NCI-H2196 treated with DMSO at 0.1 percent for 48 hours (cell line): ENCODE data around the gene ARF1.

Experiments
- DNase-seq: peaks from one replicate; lab custom pipeline; 2025; ENCODE audit not compliant: unreplicated experiment; lab: John Stamatoyannopoulos, UW

ARF1 gene

DNA sequence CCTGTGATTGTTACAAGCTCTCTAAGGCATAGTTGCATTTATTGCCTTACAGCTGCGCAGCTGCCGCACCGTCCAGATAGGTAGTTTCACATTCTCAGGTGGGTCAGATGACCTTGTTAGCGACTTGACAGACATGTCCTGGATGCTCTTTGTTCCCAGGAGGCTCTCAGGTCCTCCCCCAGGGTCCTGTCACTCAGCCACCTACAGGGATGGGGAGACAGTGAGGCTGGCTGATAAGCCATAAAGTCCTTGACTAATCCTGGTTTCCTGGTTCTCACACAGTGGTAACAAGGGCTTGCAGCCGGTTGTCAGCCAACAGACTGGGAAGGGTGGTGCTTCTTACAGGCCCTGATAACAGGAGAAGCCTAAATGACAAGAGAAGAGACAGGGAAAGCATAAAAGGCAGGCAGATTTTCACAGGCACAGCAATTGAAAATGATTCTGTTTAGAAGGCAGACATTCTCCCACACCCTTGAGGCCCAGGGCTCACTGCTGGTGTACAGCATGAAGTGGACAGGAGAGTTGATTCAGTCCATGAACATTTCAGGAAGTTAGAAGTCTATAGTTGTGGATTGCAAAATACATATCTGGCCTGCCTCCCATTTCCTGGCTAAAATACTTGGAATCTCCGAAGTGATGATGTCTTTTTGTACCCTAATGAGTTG lies 2.9 kb downstream of the ARF1 start:
- no peak for DNase-seq

- no peak for DNase-seq
These were observed 5.3 kb downstream of the ARF1 start for GRCh38 chr1:228087771-228088251.

DNA sequence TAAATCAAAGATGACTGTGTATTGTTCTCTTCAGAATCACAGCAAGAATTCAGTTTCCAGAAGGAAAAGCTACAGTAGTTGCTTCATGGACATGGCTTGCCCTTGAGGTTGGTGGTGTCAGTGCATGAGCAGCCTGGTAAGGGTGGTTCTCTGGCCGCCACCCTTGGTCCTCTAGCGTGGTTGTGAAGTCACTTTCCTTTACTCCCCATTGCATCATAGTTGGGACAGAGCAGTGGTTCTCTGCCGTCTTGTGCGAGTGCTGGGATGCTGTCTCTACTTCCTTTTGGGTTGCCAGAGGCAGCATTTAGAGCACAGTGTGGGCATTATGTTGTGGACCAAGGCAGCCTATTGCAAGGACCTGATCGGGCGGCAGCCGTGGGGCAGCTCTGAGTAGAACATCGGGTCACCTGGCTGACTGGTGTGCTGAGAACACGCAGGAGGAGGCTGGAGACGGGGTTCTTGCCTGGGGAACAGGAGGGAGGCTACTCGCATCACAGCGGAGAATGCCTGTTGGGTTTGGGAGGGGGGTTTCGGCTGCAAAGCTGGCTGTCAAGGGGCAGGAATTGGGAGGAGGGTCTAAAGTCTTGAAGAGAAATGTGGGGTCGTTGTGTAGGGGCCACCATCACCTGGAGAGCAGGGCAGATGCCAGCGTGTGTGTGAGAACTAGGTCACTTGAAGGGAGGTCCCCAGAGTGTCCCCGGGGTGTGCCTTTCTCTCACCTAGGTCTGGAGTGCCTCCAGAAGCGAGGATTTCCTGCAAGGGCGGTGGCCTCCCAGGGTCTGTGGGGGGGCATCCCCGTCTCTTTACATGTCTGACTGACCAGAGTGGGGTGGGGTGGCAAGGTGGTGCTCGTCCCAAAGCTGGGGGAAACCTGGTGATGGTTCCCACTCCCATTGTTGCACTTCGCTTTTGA lies 6.3 kb downstream of the ARF1 start:
- no peak for DNase-seq

GRCh38 chr1:228089519-228090380 lies 7.2 kb downstream of the ARF1 start:
- DNase-seq = no peak

- no peak for DNase-seq
These were observed 8.1 kb downstream of the ARF1 start for GRCh38 chr1:228090613-228091081.

- no peak for DNase-seq
These were observed 8.6 kb downstream of the ARF1 start for GRCh38 chr1:228091084-228091483.

DNA sequence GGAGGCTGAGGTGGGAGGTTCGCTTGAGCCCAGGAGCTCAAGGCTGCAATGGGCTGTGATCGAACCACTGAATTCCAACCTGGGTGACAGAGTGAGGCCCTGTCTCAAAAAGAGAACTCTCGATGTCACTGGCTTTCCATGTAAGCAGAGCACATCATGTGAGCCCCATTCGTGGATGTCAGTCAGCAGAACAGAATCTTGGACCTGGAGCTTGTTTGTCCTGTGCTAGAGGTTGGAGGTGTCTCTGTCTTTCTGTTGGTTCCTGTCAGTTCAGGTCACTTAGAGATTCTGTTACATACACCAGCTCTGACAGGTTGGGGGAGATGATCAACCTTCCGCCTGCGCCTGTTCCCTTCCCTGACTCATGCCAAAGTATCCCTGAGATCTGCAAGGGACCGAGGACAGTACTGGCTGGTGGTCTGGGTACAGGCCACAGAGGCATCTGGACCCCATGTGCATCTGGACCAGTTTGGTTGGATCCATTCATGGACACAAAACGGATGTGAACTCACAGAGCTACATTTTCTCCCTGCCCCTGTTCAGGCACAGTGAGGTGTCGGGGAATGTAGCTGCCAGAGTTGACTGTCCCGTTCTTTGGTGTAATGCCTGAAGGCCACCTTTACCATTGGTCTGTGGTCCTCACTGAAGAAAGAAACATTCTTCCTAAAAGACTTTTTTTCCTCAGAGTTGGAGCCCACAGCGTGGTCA lies 10.0 kb downstream of the ARF1 start:
- no peak for DNase-seq

DNA sequence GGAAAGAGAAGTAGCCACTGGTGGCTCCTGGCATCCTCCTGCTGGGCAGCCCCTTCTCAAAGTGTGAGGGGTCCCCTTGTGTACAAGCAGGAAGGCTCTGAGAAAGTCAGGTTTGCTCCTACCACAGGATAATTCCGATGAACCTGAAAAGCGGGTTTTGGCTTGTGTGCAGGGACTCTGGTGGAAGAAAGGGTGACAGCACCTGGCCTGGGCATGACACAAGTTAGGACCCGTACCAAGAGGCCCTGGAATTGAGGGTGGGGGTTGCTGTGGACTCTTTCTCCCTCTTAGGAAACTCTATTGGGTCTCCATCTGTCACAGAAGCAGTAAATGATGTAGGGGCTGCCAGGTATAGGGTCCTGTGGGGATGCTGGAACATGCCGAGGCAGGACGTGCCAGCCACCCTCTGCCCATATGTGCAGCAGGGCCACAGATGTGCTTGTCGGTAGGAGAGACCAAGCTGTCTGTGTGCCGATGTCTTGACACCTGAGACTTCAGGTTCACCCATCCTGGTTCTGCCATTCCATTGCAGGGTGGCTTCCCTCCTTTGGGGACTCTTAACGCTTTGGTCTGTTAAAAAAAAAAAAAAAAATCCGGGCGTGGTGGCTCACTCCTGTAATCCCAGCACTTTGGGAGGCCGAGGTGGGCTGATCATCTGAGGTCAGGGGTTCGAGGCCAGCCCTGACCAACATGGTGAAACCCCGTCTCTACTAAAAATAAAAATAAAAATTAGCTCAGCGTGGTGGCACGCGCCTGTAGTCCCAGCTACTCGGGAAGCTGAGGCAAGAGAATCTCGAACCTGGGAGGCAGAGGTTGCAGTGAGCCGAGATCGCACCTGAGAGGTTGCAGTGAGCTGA lies 10.8 kb downstream of the ARF1 start:
- DNase-seq = no peak

DNA sequence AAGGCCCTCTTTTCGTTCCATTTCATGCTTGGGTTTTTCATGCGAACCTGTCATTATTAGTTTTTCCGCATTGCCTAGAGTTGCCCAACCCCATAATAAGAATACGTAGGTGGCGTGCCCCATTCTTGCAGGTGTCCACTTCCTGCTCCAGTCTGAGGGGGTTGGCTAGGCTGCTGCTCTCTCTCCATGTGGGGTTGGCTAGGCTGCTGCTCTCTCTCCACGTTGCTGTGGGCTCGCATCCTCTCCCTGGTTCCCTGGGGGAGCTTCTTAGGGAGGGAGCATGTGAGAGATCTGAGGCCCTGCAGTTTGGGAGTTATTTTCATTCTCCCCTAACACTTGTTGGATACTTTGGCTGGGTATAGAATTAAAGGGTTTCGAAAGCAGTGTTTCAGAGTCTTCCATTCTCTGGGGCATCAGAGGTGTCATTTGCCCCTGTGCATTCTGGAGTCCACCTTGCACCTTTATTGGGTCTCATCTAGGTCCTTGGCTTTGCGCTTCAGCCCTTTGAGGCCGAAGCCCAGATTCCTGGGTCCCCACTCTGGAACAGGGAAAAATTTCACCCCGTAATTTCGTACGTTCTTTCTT lies 12.0 kb downstream of the ARF1 start:
- DNase-seq = no peak

DNA sequence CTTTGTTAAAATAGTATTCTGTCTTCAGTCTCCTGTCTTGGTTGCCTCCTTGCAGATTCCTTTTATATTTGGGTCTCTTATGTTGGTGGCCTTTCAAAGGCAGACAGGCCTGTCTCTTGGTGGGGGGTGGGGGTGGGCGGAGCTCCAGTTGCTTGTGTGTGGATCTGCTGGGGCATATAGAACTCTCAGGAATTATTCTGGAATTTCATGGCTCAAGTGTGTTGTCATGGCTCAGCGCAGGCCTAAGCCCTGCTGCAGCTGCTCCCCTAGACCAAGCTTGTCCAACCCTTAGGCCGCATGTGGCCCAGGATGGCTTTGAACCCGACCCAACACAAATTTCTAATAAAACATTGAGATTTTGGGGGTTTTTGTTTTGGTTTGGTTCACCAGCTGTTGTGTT lies 12.7 kb downstream of the ARF1 start:
- DNase-seq = no peak

GRCh38 chr1:228095938-228096337 lies 13.4 kb downstream of the ARF1 start:
- DNase-seq = no peak

- no peak for DNase-seq
These were observed 14.2 kb downstream of the ARF1 start for GRCh38 chr1:228096416-228097332.

DNA sequence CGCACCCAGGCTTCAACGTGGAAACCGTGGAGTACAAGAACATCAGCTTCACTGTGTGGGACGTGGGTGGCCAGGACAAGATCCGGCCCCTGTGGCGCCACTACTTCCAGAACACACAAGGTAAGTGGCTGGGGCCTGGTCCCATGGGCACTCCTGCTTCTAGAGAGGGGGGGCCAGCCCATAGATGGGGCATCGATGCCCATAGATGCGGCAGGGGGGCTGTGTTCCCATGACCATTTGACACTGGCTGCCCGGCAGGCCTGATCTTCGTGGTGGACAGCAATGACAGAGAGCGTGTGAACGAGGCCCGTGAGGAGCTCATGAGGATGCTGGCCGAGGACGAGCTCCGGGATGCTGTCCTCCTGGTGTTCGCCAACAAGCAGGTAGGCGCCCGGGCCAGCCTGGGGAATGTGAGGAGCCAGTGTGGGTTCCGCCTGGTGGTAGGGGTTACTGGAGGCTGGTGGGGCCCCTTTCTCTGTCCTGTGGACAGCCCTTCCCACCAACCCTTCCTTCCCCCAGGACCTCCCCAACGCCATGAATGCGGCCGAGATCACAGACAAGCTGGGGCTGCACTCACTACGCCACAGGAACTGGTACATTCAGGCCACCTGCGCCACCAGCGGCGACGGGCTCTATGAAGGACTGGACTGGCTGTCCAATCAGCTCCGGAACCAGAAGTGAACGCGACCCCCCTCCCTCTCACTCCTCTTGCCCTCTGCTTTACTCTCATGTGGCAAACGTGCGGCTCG lies 15.0 kb downstream of the ARF1 start:
- no peak for DNase-seq

DNA sequence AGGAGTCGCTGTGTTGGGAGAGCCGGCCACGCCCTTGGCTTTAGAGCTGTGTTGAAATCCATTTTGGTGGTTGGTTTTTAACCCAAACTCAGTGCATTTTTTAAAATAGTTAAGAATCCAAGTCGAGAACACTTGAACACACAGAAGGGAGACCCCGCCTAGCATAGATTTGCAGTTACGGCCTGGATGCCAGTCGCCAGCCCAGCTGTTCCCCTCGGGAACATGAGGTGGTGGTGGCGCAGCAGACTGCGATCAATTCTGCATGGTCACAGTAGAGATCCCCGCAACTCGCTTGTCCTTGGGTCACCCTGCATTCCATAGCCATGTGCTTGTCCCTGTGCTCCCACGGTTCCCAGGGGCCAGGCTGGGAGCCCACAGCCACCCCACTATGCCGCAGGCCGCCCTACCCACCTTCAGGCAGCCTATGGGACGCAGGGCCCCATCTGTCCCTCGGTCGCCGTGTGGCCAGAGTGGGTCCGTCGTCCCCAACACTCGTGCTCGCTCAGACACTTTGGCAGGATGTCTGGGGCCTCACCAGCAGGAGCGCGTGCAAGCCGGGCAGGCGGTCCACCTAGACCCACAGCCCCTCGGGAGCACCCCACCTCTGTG lies 15.9 kb downstream of the ARF1 start:
- DNase-seq = no peak

DNA sequence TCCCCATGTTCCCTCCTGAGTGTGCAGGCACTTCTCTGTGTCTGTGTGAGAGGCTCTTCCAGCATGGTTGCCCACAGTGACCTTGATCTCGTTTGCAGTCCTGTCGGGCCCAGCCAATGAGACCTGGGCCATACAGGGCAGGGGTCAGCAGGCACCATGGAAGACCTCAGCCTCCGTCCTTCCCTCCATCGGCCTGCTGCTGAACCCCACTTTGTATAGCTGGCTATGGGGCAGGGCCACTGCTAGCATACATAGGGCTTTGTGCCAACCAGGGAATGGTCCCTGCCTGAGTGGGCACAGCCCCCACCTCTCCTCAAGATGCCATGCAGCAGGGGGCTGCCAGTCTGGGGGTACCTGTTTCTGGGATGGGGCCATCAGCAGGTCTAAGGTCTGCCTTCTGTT lies 16.8 kb downstream of the ARF1 start:
- DNase-seq = no peak

- no peak for DNase-seq
These were observed 18.5 kb downstream of the ARF1 start for GRCh38 chr1:228100822-228101613.
